ENCODE measurements around the gene C2orf78.
"Not testable (repeated sequence)": the region's sequence is repeated elsewhere in the genome, so short reads cannot be mapped to it uniquely, and the experiment has no call there.

C2orf78 gene

DNA sequence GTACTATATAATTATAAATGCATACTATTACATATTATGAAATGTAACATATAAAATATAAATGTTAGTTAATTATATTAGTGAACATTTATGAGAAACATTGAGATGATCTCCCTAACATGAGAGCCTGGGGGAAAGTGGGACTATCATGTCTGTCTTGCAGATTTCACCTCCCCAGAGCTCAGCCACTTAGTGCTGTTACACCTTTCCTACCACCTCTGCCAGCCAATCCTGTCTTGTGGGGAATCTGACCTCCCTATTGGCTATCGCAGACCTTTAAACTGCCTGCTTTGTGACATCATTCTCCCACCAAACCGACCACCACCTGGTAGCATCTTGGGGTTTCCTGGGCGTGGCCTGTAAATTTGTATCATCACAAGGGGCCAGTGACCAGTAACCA, at the start of gene C2orf78:
TSS of gene C2orf78 (plus strand) at position 301 of the 400 bp plus-strand sequence. CDS start 127 bp downstream, outside the sequence.
- DNase-seq, result not testable (repeated sequence)

GRCh38 chr2:73736378-73736777, 47.6 kb upstream of the C2orf78 start:
- DNase-seq, result no peak

DNA sequence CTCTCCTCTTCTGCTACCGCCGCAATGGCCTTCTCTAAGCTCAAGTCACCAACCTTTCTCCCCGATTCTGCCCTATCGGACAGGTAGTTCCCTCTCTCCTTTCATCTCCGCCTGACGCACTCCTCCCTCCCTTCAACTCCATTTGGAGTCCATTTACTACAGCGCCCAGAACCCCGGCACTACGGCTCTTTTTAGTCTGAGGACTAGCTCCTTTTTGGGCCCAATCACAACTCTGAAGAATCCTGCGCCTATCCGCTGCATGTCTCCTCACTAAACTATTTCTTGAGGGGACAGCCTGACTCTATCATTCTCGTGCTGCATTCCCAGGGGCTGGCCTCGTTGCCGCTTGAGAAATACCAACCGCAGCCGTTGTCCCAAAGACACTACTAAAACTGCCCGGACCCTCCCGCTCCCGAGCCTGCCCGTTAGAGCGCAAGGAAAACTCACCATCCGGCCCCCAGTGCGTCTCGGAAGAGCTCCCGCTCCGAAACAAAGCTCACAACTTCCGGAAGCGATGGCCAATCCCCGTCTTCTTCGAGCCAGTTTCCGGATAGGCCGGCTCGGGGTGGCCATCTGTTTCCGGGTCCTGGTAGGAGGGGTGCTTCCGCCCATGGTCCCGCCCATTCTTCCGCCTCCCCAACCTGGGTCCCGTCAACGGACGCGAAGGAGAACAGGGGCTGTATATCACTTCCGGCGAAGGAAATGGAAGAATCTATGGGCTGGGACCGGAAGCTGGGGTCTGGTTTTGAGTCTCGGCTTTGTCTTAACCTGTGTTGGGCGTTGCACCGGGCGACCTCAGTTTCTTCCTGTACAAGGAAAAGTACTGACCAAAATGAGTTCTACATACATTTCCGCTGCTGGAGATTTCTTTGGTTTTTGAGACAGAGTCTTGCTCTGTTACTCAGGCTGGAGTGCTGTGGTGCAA, 46.9 kb upstream of the C2orf78 start, which contains the start of gene TPRKB:
TSS of gene TPRKB (minus strand) at position 491 of the 925 bp plus-strand sequence. CDS start 2,776 bp downstream, outside the sequence.
- peak; percentile 95 for DNase-seq

DNA sequence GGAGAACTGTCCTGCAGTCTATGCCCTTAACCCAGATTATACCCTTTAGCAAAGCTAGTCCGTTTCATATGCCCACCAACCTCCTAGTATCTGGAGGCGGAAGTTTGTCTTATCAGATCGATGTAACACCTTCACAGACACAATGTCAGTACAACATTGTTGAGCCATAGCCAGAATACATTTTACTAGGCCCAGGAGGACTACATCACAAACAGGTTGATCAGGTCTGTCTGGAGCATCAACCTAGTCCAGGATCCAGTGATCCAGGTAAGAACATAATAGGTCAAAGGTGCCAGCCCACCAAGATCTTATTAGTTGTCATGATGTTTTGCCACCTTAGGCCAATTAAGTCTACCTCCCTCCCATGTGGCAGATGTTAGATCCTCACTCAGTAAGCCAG, 44.9 kb upstream of the C2orf78 start:
- DNase-seq, result no peak

DNA sequence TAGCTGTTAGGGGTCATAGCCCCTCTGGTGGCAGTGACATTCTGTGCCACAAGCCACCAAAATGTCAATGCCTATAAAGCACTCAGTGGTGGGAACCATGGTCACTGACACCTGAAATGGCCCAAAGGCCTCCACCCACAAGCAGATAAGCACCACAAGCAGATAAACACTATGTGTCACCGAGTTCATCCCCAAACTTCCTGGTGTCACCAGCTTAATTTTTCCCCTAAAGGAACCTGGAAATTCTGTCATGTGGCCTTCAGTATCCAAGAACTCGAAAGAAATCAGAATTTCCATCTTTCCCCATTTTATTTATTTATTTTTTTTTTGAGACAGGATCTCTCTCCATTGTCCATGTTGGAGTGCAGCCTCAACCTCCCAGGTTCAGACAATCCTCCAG, 43.2 kb upstream of the C2orf78 start:
- no peak for DNase-seq

DNA sequence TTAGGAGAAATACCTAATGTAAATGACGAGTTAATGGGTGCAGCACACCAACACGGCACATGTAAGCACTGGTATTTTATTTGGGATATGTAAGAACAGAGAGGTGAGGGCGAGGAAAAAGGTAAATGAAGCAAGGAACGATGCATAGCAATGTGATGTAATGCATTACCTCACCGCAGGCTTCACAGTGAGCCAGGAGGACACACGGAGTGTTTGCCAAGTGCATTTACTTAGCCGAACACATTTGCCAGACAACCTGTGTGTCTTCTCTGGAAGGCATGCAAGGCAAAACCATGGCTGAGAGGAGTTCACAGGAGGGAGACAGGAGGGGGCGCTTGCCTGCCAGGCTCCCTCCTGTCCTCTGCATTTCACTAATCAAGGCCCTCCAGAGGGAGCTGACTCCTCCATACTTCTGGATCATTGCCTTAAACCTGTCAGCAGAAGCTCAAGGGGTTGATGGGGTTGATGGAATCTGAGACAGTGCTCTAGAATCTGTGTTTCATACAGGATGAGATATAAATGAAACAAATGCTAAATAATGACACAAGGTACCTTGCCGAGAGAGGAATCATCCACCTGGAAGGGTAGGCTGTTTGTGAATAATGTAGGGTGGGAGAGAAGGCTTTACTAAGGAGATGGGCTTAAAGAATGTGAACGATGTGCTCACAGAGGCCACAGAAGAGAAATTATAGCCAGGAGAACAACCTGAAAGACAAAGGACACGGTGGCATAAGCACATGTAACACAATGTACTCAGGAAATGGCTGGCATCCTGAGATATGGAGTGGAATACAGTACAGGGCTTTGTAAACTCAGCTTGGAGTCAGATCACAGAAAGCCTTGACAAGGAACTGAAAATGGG, 37.7 kb upstream of the C2orf78 start:
- no peak for DNase-seq

- no peak for DNase-seq
These were observed 37.1 kb upstream of the C2orf78 start for GRCh38 chr2:73746877-73747208.

DNA sequence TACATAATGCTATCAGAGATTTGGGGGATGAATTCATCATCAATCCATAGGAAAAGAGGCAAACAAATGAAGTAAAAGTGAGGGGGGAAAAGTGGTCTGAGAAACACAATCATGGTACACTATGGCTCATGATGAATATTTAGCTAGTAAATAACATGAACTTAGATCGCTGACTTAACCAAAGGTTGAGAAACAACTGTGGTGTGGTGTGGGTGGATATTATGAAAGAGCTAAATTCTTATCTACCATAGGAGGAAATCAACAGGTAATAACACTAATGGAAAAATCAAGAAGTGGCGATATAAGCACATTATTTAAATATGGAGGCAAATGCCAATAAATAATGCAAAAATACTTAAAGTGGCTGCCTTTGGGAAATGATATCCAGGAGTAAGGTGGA, 34.7 kb upstream of the C2orf78 start:
- DNase-seq, result no peak

GRCh38 chr2:73754332-73754731, 29.7 kb upstream of the C2orf78 start:
- not testable (repeated sequence) for DNase-seq

DNA sequence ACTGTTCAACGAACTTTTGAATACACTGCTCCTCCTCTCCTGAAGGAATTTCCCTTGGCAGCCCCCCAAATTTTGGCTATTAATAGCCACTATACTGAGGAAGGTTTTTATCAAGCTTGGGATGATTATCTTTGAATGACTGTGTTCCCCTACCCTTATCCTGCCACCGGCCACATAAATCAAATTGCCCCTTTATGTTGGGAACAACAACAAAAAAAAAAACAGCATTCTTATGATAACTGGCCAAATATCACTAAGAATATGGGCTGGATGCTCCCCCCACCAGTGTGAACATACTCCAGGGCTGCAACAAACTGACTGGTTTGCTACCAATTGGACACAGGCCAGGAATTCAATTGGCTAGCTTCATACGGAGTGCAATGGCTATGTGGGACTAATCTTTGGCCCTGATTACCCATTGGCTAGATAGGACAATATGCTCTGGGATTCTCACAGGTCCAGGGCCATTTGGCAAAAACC, 24.7 kb upstream of the C2orf78 start:
- no peak for DNase-seq

DNA sequence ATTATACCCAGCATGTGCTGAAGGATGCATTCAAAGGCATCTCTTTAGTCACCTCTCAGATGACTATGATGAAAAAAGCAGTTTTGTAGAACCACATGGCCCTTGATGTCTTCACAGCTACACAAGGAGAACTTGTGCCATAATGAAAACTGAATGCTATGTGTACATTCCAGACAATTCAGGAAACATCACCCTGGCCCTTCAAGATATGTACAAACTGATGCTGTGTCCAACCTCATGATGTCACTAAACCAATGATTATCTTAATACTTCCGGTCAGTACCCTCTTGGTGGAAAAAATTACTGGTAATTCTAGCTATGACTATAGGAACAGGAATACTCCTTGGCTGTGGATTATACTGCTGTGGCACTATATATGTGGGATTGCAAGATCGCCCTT, 24.1 kb upstream of the C2orf78 start:
- DNase-seq, result no peak

- no peak for DNase-seq
These were observed 21.4 kb upstream of the C2orf78 start for GRCh38 chr2:73762571-73762970.

DNA sequence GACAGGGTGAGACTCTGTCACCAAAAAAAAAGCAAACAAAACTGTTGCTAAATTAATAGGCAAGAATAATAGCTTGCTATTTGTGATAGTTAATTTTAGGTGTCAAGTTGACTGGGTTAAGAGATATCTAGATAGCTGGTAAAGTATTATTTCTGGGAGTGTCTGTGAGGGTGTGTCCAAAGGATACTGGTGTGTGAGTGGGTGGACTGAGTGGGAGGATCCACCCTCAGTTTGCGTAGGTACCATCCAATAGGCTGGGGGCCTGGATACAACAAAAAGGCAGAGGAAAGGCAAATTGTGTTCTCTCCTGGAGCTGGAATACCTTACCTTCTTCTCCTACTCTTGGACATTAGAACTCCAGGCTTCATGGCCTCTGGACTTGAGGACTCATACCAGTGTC, 19.0 kb upstream of the C2orf78 start:
- DNase-seq, result no peak

- no peak for DNase-seq
These were observed 17.6 kb upstream of the C2orf78 start for GRCh38 chr2:73766349-73766748.

DNA sequence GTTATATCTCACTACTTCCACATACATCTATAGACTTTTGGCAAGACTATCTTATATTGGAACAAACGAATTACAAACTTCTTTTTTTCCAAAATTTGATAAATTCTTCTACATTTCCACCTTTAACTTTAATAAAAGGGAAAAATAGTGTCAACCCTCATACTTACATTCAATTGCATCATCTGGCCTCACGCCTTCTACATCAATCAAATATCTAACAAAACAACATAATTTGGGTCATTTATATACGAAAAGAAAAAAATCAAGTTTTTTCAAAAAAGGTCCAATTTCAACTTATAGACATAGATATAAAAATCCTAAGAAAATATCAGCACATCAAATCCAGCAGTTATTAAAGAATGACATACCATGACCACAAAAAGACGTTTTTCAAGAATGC, 17.0 kb upstream of the C2orf78 start:
- DNase-seq, result no peak

DNA sequence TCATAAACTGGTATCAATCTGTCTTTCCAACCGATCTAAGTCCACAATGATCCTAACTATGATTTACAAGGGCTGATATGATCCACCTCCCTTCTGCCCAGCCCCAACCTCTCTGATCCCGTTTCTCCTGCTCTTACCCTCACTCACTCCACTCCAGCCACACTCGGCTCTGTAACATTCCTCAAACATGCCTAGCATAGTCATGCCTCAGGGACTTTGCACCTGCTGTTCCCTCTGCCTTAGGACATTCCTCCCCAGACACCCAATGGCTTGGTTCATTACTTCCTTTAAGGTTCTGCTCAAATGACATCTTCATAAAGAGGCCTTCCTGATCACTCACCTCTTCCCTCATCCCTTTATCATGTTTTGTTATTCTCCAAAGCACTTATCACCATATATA, 13.3 kb upstream of the C2orf78 start:
- no peak for DNase-seq

- no peak for DNase-seq
These were observed 11.2 kb upstream of the C2orf78 start for GRCh38 chr2:73772819-73773218.

DNA sequence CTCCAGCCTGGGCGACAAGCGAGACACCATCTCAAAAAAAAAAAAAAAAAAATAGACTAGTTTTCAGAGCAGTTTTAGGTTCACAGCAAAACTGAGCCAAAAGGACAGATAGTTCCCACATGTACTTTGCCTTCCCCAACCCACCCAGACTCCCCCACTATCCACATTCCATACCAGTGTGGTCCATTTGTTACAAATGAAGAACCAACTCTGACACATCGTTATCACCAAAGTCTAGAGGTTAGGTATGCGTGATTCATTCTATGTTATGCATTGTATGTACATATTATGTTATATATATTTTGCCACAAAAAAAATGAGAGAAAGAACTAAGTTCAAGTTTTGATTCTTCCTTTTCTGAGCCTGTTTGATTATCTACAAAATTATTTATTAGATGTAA, 7.6 kb upstream of the C2orf78 start:
- no peak for DNase-seq

- DNase-seq, result no peak
These were observed 7.0 kb upstream of the C2orf78 start for GRCh38 chr2:73776869-73777519.

- not testable (repeated sequence) for DNase-seq
These were observed 5.0 kb upstream of the C2orf78 start for GRCh38 chr2:73778867-73779466.

DNA sequence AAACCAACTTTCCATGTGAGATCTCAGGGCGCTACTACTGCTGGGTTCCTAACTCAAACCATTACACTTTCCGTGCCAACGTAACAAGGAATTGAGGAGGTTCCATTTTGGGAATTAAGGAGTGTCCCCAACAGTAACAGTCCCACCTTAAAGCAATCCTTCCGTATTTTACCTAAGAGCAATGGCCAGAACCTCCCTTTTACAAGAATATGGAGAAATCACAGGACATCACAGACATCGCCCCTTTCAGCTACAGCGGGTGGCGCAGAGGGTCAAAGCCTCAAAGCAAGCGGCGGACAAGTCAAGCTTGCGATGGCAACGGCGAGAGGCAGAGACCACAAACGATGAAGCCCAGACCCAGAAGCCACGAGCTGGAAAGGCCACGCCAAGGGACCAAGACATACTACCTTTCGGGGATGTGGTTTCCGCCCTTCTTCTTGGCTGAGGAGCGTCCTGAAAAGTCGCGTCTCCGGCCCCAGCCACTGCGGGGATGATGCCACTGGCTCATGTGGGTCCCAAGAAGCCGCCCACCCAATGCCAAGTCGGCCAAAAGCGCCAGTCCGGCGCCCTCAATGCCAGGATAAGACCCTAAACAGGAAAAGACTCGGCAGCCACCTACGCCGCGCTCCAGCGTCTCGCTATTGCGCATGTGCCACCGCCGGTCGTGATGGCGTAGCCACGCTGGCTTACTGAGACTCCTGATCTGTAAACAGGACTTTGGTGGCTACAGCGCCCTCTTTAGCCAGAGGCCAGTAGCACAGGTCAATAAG, 4.3 kb upstream of the C2orf78 start, which contains the start of gene DUSP11:
TSS of gene DUSP11 (minus strand) at position 637 of the 770 bp plus-strand sequence. CDS start at position 508, 129 bp downstream.
- DNase-seq, result peak; percentile 92

GRCh38 chr2:73780237-73780582, 3.8 kb upstream of the C2orf78 start:
- no peak for DNase-seq
